ENCODE measurements around the gene OVAAL.

DNA sequence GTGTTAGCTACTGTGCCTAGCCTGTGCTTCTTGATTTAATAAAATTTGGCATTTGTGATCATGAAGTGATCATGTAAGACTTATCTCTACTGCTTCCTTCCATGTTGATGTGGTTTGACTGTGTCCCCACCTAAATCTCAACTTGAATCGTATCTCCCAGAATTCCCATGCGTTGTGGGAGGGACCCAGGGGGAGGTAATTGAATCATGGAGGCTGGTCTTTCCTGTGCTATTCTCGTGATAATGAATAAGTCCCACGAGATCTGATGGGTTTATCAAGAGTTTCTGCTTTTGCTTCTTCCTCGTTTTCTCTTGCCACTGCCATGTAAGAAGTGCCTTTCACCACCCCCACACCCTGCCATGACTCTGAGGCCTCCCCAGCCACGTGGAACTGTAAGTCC is at the start of gene OVAAL:
- no peak for TF ChIP-seq POLR2A (IDR thresholded peaks at IDR 0.05; ENCODE audit: low read length)
- TF ChIP-seq GATA1 (IDR thresholded peaks at IDR 0.05; ENCODE audit: low read depth, low read length), result no peak

All from erythroblast (primary cell).